ENCODE measurements around the gene KSR1. TPM values are rescaled to one million over a fixed set of nuclear protein-coding genes. Genes with fewer than 3 reads are reported as not detected.

Gene KSR1
- total and polyA plus RNA-seq, 2 donors (not counting 1 experiment from before 2014, with no cell fraction given) = 5.3 to 10.1 TPM

DNA sequence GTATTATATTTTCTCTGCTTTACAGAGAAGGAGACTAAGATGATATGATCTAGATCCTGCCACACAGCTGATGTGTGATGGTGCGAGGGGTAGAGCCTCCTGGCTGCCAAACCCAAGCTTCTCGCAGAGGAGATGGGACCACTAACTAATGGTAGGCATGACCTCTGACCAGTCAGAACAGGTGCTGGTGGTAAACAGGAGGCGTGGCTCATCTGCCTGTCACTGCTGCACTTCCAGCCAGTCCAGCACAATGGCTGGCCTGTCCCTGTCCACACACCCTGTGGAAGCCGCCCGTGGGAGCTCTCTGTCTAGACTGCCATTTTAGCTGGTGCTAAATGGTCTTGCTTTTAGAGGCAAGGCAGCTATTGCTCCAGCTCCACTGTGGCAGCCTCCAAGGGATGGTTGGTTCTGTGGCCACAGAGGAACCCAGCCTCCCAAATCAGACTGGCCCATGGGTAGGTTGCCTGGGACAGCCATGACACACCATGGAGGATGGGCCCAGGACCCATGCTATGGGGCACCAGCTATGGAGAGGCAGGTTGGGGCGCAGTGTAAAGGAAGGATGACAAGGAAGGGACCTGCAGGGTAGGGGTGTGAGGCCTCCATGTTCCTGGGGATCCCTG lies 86.7 kb downstream of the KSR1 start:
- Histone ChIP-seq H3K36me3 (ENCODE audit: control insufficient read depth, insufficient read depth, low read length) (no peaks in the 10 kb centered on the region), H3K4me1 (ENCODE audit: control insufficient read depth, extremely low read depth, insufficient read depth, low read length) (peaks cover 9% of the 10 kb centered on the region), H3K27me3 (ENCODE audit: control insufficient read depth, insufficient read depth, low read length) (peaks cover 4% of the 10 kb centered on the region), H3K27ac (ENCODE audit: insufficient read depth, low read length) (no peak overlapping the region), H3K4me3 (replicated peaks in 1 of 4; ENCODE audit: control extremely low read depth in 1 of 4, insufficient read depth in 1 of 4, low read depth in 3 of 4, low read length in 4 of 4) (no peak overlapping the region), H2AFZ (ENCODE audit: low read length) (no peak overlapping the region), H3K9ac (ENCODE audit: insufficient read depth, low read length) (no peak overlapping the region), H3K79me2 (ENCODE audit: control insufficient read depth, insufficient read depth, low read length) (no peaks in the 10 kb centered on the region), H4K20me1 (ENCODE audit: control insufficient read depth, extremely low read depth, insufficient read depth, low read length) (no peaks in the 10 kb centered on the region), H3K4me2 (ENCODE audit: extremely low read depth, insufficient read depth, low read length) (no peak overlapping the region), H3K9me3 (ENCODE audit: control insufficient read depth, insufficient read depth, low read depth, low read length) (no peaks in the 10 kb centered on the region)
- TF ChIP-seq, protein P1, sequence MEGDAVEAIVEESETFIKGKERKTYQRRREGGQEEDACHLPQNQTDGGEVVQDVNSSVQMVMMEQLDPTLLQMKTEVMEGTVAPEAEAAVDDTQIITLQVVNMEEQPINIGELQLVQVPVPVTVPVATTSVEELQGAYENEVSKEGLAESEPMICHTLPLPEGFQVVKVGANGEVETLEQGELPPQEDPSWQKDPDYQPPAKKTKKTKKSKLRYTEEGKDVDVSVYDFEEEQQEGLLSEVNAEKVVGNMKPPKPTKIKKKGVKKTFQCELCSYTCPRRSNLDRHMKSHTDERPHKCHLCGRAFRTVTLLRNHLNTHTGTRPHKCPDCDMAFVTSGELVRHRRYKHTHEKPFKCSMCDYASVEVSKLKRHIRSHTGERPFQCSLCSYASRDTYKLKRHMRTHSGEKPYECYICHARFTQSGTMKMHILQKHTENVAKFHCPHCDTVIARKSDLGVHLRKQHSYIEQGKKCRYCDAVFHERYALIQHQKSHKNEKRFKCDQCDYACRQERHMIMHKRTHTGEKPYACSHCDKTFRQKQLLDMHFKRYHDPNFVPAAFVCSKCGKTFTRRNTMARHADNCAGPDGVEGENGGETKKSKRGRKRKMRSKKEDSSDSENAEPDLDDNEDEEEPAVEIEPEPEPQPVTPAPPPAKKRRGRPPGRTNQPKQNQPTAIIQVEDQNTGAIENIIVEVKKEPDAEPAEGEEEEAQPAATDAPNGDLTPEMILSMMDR (conservative IDR thresholded peaks at IDR 0.05 in 1 of 2, IDR thresholded peaks at IDR 0.05 in 1 of 2; ENCODE audit: low read depth in 1 of 2, low read length in 2 of 2) = no peak
- no peak for TF ChIP-seq EZH2 (IDR thresholded peaks at IDR 0.05; ENCODE audit: low read length, missing control alignments)
- no peak for DNase-seq (ENCODE audit: low read depth in 2 of 2)

DNA sequence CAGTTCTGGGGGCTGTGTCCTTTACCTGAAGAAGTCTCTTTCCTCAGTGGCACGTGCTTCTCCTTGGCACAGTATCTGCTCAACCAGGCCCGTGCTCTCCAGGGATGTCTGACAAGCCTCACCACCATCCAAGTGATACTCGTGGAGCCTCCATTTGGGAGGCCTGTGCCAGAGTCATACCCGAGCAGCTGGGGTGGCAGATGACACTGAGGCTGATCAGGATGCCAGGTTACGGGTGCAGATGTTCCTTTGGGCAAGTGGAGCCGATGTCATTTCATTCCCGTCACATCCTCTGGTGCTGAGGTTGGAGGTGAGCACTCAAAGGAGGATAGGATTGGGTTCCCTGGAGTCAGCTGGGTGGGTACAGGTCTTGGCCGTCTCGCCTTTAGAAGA lies 87.2 kb downstream of the KSR1 start:
- Histone ChIP-seq H2AFZ (ENCODE audit: low read length) (no peak overlapping the region), H3K27ac (ENCODE audit: insufficient read depth, low read length) (no peak overlapping the region), H3K4me1 (ENCODE audit: control insufficient read depth, extremely low read depth, insufficient read depth, low read length) (peaks cover 9% of the 10 kb centered on the region), H3K9me3 (ENCODE audit: control insufficient read depth, insufficient read depth, low read depth, low read length) (no peaks in the 10 kb centered on the region), H3K79me2 (ENCODE audit: control insufficient read depth, insufficient read depth, low read length) (no peaks in the 10 kb centered on the region), H3K27me3 (ENCODE audit: control insufficient read depth, insufficient read depth, low read length) (peaks cover 4% of the 10 kb centered on the region), H3K4me2 (ENCODE audit: extremely low read depth, insufficient read depth, low read length) (no peak overlapping the region), H4K20me1 (ENCODE audit: control insufficient read depth, extremely low read depth, insufficient read depth, low read length) (no peaks in the 10 kb centered on the region), H3K4me3 (replicated peaks in 1 of 4; ENCODE audit: control extremely low read depth in 1 of 4, insufficient read depth in 1 of 4, low read depth in 3 of 4, low read length in 4 of 4) (no peak overlapping the region), H3K36me3 (ENCODE audit: control insufficient read depth, insufficient read depth, low read length) (no peaks in the 10 kb centered on the region), H3K9ac (ENCODE audit: insufficient read depth, low read length) (no peak overlapping the region)
- TF ChIP-seq, protein P1 (conservative IDR thresholded peaks at IDR 0.05 in 1 of 2, IDR thresholded peaks at IDR 0.05 in 1 of 2; ENCODE audit: low read depth in 1 of 2, low read length in 2 of 2) = no peak
- TF ChIP-seq EZH2 (IDR thresholded peaks at IDR 0.05; ENCODE audit: low read length, missing control alignments) = no peak
- no peak for DNase-seq (ENCODE audit: low read depth in 2 of 2)

- peaks cover 4% of the 10 kb centered on the region for H3K27me3 ChIP-seq (ENCODE audit: control insufficient read depth, insufficient read depth, low read length)
- DNase-seq (ENCODE audit: low read depth in 2 of 2) = no peak
- H3K4me1 ChIP-seq (ENCODE audit: control insufficient read depth, extremely low read depth, insufficient read depth, low read length) = peaks cover 9% of the 10 kb centered on the region
- H3K9me3 ChIP-seq (ENCODE audit: control insufficient read depth, insufficient read depth, low read depth, low read length) = no peaks in the 10 kb centered on the region
- TF ChIP-seq, protein P1 (conservative IDR thresholded peaks at IDR 0.05 in 1 of 2, IDR thresholded peaks at IDR 0.05 in 1 of 2; ENCODE audit: low read depth in 1 of 2, low read length in 2 of 2) = no peak
- TF ChIP-seq EZH2 (IDR thresholded peaks at IDR 0.05; ENCODE audit: low read length, missing control alignments) = no peak
- H3K4me2 ChIP-seq (ENCODE audit: extremely low read depth, insufficient read depth, low read length) = no peak overlapping the region
- H3K9ac ChIP-seq (ENCODE audit: insufficient read depth, low read length) = no peak overlapping the region
- H3K79me2 ChIP-seq (ENCODE audit: control insufficient read depth, insufficient read depth, low read length) = no peaks in the 10 kb centered on the region
- H2AFZ ChIP-seq (ENCODE audit: low read length) = no peak overlapping the region
- H4K20me1 ChIP-seq (ENCODE audit: control insufficient read depth, extremely low read depth, insufficient read depth, low read length) = no peaks in the 10 kb centered on the region
- H3K27ac ChIP-seq (ENCODE audit: insufficient read depth, low read length) = no peak overlapping the region
- H3K4me3 ChIP-seq (replicated peaks in 1 of 4; ENCODE audit: control extremely low read depth in 1 of 4, insufficient read depth in 1 of 4, low read depth in 3 of 4, low read length in 4 of 4) = no peak overlapping the region
- no peaks in the 10 kb centered on the region for H3K36me3 ChIP-seq (ENCODE audit: control insufficient read depth, insufficient read depth, low read length)
Observed at GRCh38 chr17:27543958-27544349, 87.7 kb downstream of the KSR1 start.
